Measurements from ENCODE around the gene FSD1L.
A peak's percentile ranks its signal among the peaks of the same experiment; 100 is the strongest.
"Not testable (repeated sequence)": the region's sequence is repeated elsewhere in the genome, so short reads cannot be mapped to it uniquely, and the experiment has no call there.

FSD1L gene

DNA sequence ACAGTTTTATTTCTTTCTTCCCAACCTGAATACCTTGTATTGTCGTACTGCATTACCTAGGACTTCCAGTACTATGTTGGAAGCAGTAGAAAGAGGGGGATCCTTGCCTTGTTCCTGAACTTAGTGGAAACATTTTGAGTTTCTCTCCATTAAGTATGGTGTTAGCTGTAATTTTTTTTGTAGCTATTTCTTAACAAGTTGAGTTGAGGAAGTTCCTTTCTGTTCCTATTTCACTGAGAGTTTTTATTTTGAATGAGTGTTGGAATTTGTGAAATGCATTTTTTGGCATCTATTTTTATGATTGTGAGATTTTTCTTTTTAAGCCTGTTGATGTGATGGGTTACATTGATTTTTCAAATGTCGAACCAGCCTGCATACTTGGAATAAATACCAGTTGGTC lies 49.0 kb downstream of the FSD1L start:
- DNase-seq = no peak

- DNase-seq = no peak
Measured at GRCh38 chr9:105497704-105498103, 49.9 kb downstream of the FSD1L start.

DNA sequence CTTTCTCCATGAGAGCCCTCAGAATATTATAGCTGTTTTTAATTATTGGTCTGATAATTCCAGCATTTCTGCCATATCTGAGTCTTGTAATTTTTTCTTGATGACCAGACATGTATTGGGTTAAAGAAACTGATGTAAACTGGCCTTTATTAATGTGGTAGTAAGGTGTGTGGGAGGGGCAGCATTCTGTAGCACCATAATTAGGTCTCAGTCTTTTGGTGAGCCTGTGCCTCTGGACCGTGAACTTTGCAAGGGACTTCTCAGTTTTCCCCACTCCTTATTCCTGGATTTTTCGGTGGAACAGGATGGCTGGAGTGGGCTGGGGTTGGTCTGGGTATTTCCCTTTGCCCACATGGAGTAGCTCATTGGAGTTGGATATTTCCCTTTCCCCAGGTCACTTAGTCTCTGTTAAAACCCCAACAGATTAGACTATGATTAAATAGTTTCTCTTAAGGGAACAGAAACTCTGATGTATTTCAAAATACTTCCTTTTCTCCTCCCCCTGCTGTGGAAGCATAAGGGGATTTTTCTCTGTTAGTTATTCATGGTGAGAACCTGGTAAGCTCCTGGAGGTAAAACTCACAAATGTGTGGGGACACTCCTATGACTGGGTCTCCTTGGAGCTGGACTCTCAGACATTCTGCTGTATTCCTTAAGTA lies 52.4 kb downstream of the FSD1L start:
- DNase-seq = no peak

GRCh38 chr9:105501414-105501813 lies 53.6 kb downstream of the FSD1L start:
- DNase-seq = no peak

DNA sequence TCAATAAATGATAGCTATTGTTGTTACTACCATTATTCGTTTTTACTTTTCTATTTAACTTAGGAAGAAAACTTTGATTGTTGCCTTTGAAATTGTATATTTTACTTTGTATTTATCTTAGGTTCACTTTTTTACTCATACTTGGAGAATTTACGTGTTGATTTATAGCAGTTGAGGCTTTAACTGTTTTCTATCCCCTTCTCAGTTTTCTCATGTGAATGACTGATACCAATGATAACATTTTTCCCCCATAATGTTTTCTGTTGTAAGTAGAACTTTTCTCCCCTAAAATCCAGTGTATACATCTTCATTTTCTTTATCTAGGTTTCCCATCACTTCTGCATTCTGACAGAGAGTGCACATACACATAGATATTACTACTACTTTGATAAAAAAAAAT lies 54.4 kb downstream of the FSD1L start:
- no peak for DNase-seq

DNA sequence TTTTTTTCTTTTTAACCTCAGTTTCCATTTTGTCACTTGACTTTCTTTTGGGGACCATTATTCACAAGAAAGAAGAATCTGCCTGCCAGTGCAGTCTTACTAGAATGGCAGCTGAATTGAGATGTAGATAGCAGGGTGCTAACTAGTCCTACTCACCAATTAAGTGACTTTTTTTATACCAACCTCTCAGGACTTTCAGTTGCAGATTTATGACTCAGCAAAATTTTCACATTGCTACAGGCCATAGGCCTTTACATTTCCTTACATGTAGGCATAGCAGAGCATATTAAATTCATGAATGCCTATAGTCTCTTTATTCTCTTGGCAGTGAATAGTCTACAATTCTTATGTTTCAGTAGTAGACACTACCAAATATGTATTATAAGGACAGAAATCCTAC lies 56.0 kb downstream of the FSD1L start:
- no peak for DNase-seq

DNA sequence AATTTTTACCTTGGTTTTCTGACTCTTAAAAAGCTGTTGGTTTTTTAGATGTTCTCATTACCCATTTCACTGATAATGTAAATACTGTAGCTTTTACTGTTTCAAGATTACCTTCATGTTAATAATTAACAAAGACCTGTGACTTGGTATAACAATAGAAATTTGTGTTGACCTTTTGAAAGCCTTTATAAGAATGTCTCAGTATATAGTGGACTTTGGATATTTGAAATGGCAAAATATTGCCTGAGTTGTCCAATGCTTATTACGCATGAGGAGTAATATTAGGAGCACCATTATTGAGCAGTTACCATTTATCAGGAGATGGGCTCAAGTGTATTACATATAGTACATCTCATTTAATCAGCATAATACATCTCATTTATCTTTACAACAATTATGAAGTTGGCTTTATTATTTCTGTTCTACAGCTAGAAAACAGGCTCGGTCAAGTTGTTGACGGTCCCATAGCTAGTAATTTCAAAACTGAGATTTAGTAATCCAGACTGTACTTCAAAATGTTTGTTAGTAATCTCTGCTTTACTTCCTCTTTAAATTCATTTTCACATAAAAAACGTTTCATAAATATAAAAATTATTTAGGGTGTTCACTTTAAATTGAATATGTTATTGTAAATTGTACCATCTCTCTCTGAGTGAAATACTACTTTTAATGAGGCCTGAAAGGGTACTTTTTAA lies 59.4 kb downstream of the FSD1L start:
- no peak for DNase-seq

- DNase-seq = no peak
Measured at GRCh38 chr9:105508530-105508929, 60.7 kb downstream of the FSD1L start.

DNA sequence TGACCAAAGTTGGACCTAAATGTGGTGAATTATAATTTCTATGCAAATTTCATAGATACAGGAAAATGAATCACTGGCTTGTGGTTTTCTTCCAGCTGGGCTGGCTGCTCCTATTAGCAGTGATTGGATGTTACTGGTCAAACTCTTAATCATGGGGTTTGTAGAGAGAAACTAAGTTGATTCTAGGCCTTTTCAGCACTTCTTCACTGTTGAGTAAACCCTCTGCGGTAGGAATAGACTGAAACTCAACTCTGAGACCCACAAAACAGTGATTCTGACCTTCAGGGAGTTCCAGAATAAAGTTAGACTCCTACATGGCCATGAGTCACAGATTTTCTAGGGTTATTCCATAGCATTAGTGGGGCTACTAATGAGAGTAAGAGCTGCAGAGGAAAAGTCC lies 62.2 kb downstream of the FSD1L start:
- DNase-seq = no peak

DNA sequence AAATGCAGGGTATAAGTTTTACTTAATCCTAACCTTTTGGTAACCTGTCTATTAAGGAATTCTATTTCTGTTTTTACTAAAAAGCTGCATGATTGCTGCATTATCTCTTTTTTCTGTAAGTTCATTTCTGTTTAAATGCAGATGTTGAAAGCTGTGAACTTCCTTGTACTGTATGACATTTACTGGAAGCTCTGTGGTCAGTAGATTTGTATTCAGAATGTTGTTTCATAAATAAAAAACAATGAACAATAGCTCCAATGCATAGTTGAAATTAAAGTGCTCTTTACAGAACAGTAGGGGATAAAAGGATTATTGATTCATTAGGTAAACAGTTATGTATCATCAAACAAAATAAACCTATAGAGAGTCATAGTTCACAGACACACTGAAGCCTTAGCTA lies 63.6 kb downstream of the FSD1L start:
- no peak for DNase-seq

GRCh38 chr9:105515811-105516413 lies 68.1 kb downstream of the FSD1L start:
- DNase-seq = no peak

GRCh38 chr9:105519710-105520369 lies 72.0 kb downstream of the FSD1L start:
- DNase-seq = not testable (repeated sequence)

- not testable (repeated sequence) for DNase-seq
Measured at GRCh38 chr9:105520992-105521391, 73.2 kb downstream of the FSD1L start.

DNA sequence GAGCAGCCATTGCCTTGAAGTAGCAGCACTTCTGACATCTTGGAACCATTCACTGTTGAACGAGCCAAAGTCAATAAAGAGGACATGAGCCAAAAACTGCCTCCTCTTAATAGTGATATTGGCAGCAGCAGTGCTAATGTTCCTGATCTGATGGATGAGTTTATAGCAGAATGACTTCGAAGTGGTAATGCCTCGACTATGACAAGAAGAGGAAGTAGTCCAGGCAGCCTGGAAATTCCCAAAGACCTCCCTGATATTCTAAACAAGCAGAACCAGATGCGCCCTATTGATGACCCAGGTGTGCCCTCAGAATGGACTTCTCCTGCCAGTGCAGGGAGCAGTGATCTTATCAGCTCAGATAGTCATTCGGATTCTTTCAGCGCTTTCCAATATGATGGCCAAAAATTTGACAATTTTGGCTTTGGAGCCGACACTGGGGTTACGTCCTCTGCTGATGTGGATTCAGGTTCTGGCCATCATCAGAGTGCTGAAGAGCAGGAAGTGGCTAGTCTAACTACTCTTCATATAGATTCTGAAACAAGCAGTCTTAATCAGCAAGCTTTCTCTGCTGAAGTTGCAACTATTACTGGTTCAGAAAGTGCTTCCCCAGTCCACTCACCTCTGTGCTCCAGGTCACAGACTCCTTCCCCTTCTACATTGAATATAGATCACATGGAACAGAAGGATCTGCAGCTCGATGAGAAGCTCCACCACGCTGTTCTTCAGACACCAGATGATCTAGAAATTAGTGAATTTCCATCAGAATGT lies 75.0 kb downstream of the FSD1L start:
- not testable (repeated sequence) for DNase-seq

DNA sequence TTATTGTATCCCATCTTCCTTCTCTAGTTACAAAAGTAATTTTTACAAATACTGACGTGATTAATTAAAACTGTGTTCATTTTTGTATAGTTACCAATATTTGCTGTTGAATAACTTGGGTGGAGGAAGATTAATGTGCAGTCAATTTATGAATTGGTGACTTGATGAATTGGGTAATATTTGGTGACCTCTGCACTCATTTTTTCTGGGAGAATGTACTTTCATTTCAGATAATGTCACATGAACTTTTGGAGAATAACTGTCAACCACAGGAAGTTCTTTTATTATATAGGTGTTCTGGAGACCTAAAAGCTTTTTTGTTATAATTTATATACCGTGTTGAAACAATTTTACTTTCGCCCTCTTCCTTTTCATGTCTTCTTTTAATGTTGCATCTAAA lies 83.7 kb downstream of the FSD1L start:
- no peak for DNase-seq

GRCh38 chr9:105535920-105536668 lies 88.3 kb downstream of the FSD1L start:
- DNase-seq = no peak

DNA sequence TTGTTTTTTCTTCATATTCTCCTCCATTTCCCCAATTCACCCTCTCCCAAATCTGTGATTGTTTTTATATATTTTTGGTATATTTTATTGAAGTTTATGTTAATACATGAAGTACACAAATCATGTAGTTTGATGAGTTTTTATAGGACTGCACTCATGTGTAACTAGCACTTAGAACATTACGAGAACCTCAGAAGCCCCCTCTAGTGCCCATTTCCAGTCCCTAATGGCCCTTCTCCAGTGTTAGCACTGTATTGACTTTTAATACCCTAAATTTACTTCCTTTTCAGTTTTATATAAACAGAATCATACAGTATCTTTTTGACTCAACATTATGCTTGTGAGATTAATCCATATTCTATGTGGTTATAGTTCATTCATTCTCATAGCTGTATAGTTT lies 91.6 kb downstream of the FSD1L start:
- DNase-seq = no peak

DNA sequence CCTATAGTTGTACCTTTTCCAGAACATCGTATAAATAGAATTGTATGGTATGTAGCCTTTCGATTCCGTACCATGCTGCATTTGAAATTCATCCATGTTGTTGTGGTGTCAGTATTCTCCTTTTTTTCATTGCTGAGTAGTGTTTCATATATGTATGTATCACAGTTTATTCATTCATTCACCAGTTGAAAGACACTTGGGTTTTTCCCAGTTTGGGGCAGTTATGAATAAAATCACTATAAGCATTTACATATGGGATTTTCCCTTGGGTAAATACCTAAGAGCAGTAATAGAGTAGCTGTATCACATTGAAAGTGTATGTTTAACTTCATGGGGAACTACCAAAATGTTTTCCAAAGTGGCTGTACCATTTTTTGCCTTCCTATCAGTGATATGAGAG lies 94.0 kb downstream of the FSD1L start:
- no peak for DNase-seq

DNA sequence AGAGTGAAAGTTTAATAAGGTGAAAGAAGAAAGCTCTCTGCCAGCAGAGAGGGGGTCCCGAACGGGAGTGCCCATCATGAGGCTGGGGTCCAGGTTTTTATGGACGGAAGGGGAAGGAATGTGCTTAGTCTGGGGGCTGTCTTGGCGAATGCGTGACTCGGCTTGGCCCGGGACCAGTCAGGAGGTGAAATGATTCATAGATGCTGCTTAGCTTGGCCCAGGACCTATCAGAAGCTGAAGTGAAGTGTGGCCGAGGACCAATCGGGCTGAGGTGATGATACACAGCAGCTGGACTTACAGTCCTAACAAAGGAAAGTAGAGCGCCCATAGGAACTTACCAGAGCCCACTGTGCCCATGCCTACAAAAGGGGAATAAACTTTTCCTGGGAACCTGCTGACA lies 106.2 kb downstream of the FSD1L start:
- no peak for DNase-seq

- DNase-seq = peak; percentile 90
Measured at GRCh38 chr9:105557804-105558610, 110.2 kb downstream of the FSD1L start, which contains the start of gene FKTN. TSS of gene FKTN (plus strand) at chr9:105558131. CDS start at chr9:105575033, 16,902 bp downstream.

- no peak for DNase-seq
Measured at GRCh38 chr9:105572455-105572854, 124.6 kb downstream of the FSD1L start.

Data from left hindlimb (tissue), 1 donor.